Umbilical cord (tissue), 2 donors: ENCODE data around the gene INMT. TPM values are rescaled to one million over a fixed set of nuclear protein-coding genes. Genes with fewer than 3 reads are reported as not detected.
A peak's percentile ranks its signal among the peaks of the same experiment; 100 is the strongest.

Source experiments
- DNase-seq: peaks from one replicate; pipeline ENCODE4 v3.0.0-alpha.2; 2015; ENCODE audit warnings: low spot score
- total RNA-seq: library from RNA; depleted of rRNA; stranded (reverse); fragments of >200 nt; gene quantifications from one replicate; pipeline ENCODE4 v1.2.3, GENCODE V29; 2014; ENCODE audit warnings: low replicate concordance; ENCODE audit not compliant: insufficient read depth

Gene INMT
- total RNA-seq, 1 donor from 2014 or later, result 151 TPM

DNA sequence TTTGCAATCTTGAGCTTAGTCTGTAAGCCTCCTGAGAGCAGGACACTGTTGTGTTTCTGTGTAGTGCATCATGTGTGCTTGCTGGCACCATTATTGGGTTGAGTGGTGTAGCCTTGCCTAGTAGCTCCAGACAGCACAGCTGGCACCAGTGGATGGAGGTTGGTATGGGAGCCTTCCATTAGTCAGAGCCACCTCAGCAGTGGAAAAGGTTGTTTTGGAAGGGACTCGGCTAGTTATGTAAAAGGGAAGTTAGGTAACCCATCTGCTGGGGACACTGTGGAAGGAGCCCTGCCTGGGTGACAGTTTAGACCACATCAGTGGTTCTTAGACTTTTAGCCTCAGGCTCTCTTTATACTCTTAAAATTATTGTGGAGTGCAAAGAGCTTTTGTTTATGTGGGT, 35.6 kb downstream of the INMT start:
- no peak for DNase-seq

DNA sequence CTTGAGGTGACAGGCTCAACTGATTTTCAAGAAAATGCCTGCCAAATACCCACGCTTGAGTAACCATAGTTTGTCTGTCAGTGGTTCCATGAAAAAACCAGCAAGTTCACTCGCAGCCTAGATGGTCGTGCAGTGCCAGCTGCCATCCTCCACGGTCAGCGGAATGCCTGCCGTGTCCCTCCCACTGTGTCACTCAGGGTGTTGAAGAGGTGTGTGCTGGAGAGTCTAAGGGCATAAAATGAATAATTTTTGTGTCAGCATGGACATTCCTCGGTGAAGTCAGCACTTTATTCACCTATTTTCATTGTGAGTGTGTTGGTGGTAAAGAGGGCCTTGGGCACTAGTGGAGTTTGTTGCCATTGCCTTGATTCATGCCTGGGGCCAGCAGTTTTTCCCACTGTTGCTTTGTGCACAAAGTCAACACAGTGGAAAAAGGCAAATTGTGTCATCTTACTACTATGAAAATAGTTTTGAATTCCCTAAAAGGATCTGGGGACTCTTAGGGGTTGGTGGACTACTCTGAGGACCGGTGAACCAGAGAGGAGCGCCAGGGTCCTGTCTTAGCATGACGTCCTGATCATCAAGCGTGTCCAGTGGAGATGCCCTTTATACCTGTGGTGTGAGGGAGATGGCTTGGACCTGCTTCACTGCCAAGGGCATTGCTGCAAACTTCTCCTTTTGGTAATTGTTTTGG, 36.9 kb downstream of the INMT start:
- DNase-seq, result no peak

- DNase-seq, result peak; percentile 52
Observed at GRCh38 chr7:30789334-30789711, 37.4 kb downstream of the INMT start.

DNA sequence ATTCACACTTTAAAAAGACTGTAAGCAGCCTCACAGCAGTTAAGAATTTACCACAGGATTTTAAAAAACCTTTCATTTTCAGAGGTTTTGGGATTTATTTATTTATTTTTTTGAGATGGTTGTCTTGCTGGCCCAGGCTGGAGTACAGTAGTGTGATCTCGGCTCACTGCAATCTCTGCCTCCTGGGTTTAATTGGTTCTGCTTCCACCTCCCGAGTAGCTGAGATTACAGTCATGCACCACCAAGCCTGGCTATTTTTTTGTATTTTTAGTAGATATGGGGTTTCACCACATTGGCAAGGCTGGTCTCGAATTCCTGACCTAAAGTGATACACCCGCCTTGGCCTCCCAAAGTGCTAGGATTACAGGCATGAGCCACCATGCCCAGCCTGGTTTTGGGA, 38.4 kb downstream of the INMT start:
- DNase-seq, result no peak

GRCh38 chr7:30791114-30791513, 39.2 kb downstream of the INMT start:
- no peak for DNase-seq

GRCh38 chr7:30795161-30795948, 43.4 kb downstream of the INMT start:
- DNase-seq, result no peak

GRCh38 chr7:30796105-30796869, 44.4 kb downstream of the INMT start:
- peak; percentile 65 for DNase-seq

DNA sequence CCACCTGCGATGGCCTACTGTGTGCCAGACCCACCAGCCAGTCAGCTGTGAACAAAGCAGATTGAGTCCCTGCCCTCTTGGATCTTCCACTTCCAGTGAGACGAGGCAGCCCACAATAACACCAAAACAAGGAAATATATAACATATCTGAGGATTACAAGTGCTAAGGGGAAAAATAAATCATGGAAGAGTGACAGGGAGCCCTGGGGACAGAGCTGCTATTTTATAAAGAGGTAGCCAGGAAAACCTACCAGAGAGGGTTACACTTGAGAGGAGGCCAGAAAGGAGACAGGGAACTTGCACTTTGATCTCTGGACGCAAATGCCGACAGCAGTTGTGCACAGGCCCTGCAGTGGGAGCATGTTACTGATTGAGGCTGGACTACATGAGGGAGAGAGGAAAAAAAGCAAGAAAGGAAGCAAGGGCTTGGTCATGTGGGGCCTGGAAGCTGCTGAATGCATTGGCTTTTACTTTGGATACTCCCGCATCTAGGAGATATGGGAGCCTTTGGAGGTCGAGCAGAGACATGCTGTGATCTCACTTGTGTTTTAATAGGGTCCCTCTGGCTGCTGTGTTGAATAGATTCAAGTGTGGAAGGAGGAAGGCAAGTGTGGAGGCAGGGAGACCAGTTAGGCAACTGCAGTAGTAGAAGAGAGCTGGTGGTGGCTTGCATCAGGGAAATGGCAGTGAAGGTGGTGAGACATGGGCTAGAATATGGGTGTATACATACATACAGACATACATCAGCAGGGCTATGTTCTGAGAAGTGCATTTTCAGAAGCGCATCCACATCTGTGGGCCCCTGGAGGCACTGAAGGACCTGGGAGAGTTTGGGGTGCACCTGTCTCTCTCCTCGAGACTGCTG, 45.5 kb downstream of the INMT start:
- no peak for DNase-seq

- peak; percentile 38 for DNase-seq
Observed at GRCh38 chr7:30799206-30799975, 47.5 kb downstream of the INMT start.

GRCh38 chr7:30799976-30800661, 48.2 kb downstream of the INMT start:
- DNase-seq, result no peak

DNA sequence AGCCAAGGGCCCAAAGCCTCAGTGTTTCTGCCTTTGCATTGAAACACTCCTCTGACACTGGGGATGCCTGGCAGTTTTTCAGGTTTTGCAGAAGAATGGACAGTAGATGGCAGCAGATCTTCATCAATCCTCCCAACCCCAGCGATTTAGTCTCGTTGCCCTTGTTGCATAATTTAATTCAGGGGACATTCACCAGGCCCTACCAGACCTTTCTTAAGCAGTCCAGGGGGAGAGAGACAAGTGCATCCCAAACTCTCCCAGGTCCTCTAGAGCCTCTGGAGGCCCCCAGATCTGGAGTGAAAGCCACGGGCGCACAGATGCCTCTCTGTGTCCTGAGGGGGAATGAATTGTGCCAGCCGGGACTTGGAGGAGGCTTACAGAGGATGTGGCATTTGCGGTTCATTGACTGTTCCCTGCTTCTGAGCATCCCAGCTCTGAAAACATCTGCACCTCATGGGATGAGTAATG, 48.9 kb downstream of the INMT start:
- DNase-seq, result peak; percentile 85

- DNase-seq, result no peak
Observed at GRCh38 chr7:30802812-30803211, 50.9 kb downstream of the INMT start.

DNA sequence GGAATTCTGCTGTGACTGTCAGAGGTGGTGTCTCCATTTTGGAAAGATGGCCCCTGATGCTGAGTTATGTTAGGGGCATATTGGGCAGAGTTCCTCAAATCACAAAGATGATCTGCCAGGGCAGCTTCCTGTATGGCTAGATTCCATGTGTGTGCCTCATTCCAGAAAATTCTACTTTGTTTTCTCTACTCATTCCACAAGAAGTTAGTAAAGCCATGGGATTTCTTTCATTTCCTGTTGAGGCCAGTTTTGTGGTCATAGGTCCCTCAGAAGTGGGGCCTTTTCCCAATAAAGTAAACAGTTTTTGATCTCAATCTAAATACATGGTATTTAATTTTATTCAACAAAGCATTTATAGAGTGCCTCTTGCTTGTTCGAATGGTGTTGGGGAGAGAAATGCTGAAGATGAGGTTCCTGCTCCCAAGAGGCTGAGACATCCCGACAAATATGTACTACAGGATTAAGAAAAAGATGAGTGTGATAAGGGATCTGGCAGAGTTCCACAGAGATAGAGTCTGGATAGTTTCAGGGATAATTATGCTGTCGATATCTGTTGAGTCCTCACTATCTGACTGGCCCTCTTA, 52.2 kb downstream of the INMT start:
- DNase-seq, result peak; percentile 66

DNA sequence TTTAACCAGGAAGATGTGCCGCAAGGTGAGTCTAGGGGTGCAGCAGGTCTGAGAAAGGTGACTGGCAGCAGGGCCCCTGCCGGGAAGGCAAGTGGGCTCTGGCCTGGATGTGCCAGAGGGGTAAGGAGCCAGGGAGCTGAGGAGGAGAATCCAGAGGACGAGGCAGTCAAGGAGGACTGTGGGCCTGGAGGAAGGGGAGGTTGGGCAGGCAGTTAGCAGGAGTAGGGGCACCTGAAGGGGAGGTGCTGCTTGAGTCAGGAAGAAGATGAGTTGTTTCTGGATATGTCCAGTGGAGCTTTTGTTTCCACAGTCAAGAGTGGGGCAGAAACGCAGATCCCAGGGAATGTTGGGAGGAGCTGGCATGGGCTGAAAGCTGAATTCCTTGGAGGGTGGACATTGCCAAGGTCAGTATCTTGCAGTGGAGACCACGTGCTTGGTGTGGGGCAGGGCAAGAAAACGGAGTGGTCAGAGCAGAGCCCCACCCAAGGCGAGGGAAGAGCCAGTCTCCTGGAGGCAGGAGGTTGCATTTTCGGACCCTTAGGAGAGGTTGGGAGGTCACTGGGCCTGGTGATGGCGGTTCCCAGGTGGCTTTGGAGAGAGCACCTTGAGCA, 53.3 kb downstream of the INMT start:
- no peak for DNase-seq

- DNase-seq, result no peak
Observed at GRCh38 chr7:30805931-30806330, 54.0 kb downstream of the INMT start.
